ENCODE results near the gene DNAJB14.

GRCh38 chr4:99856166-99856565 is 90.3 kb downstream of the DNAJB14 start:
- no peak for TF ChIP-seq NR2C2 (CRISPR knock-in tag; IDR thresholded peaks at IDR 0.05)
- no peak for TF ChIP-seq CTCF (IDR thresholded peaks at IDR 0.05)
- no peak for TF ChIP-seq PRDM15 (CRISPR knock-in tag; IDR thresholded peaks at IDR 0.05)
- TF ChIP-seq IRF2 (CRISPR knock-in tag; IDR thresholded peaks at IDR 0.05; ENCODE audit: borderline replicate concordance, low read depth), result no peak
- no peak for TF ChIP-seq NR3C1 (CRISPR knock-in tag; conservative IDR thresholded peaks at IDR 0.05; ENCODE audit: low read depth)
- TF ChIP-seq CREB1 (CRISPR knock-in tag; IDR thresholded peaks at IDR 0.05), result no peak
- no peak for TF ChIP-seq ATF6 (CRISPR knock-in tag; IDR thresholded peaks at IDR 0.05)
- no peak for TF ChIP-seq CBFB (CRISPR knock-in tag; IDR thresholded peaks at IDR 0.05; ENCODE audit: low read depth)
- TF ChIP-seq E2F1 (CRISPR knock-in tag; IDR thresholded peaks at IDR 0.05), result no peak
- TF ChIP-seq ZBTB43 (CRISPR knock-in tag; IDR thresholded peaks at IDR 0.05), result no peak
- no peak for TF ChIP-seq JUN (CRISPR knock-in tag; IDR thresholded peaks at IDR 0.05)
- no peak for TF ChIP-seq ZNF317 (CRISPR knock-in tag; IDR thresholded peaks at IDR 0.05; ENCODE audit: borderline replicate concordance, low read depth)
- no peak for TF ChIP-seq ATF3 (CRISPR knock-in tag; conservative IDR thresholded peaks at IDR 0.05)

Data from WTC11 (cell line).